Right lung (tissue), 5 donors: ENCODE results near the gene CCNB3. TPM values are rescaled to one million over a fixed set of nuclear protein-coding genes. Genes with fewer than 3 reads are reported as not detected.

Experiments used
- DNase-seq, 2 donors: peaks; one replicate each; pipeline ENCODE4 v3.0.0-alpha.2; 2013
- polyA plus RNA-seq, 5 donors: library from polyadenylated mRNA; unstranded; fragments of 120-200 nt; gene quantifications; one replicate each; pipeline versions ENCODE4 v1.2.1 to v1.2.3, GENCODE V29; 2013; ENCODE audit warnings: inconsistent platforms in 1 of 5, low replicate concordance in 1 of 5; ENCODE audit not compliant: insufficient read length in 5 of 5, insufficient read depth in 1 of 5

CCNB3 gene
- polyA plus RNA-seq, 5 donors, result 0.58 to 1.0 (median 0.65) TPM

DNA sequence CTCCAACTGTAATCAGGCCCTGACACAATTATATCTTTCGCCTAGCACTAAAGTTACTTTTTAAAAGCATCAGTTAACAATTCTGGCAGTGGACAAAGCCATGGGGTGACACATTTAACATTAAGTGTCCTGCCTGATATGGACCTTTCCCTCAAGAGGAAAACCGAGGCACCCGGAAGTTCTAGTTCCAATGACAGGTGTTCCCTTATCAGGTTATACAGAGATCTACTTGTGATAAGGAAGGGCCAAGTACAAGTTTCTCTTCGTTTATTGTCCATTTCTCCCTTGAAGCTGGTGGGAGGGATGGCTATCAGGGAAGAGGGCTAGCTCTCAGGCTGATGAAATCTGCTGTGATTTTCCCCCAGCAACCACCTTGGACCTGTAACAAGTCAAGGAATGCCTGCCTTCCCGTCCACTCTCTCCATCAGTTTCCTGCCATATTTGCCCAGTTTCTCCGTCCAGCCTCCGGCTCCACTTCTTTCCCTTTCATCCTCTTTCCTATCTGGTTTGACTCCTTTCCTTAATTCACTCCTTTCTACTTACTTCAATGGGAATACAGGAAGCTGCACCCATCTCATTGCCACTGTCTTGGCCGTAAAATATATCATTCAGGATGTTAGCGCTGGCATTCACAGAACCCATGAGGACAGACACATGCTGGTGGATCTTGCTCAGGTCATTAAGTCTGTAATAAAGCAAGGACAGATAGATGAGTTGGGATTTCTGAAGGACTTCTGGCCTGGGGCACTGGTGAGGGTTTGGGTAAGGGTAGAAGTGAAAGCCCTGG is 171.1 kb downstream of the CCNB3 start:
- DNase-seq, result no peak

DNA sequence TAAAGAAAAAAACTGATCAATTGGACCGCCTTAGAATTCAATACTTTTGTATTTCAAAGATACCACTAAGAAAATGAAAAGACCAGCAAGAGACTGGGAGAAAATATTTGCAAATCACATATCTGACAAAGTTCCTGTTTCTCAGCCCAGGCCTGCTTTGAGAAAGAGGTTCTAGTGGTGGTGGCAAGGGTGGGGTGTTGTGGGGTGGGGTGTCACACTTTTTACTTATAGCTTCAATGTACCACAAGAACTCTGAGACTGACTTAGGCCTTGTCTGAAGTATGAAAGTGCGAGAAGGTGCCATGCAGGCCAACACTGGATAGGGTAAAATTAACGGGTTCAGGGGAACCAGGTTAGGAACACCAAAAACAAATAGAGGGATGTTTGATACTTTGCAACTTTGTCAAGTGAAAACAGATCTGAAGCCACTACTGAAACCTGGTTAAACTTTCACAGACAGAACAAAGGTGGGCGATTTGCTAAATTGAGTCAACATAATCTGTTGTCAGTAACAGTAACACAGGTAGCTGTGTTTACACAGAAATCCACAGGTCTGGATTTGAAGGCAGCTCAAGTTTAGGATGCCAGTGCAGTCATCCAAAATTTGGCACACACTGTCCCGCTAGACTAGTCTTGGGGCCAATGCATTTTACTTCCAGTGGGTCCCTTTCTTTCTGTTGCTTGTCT is 177.3 kb downstream of the CCNB3 start:
- DNase-seq, result no peak

DNA sequence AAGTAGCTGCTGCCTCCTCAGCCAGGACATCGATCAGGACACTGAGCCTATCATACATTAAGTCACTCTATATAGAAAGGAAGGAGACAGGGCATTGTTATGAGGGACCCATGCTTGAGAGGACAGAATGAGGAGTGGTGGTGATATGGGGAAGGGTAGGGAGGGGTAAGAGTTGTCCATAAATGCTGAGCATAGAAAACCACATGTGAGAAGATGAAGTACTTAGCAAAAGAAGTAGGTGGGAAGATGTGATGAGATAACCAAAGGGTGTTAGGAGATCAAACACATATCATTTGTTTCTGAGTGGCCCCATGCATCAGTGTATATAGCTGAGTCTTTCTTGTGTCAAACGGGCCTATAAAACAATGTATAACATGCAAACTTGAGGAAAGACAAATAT is 182.0 kb downstream of the CCNB3 start:
- no peak for DNase-seq

DNA sequence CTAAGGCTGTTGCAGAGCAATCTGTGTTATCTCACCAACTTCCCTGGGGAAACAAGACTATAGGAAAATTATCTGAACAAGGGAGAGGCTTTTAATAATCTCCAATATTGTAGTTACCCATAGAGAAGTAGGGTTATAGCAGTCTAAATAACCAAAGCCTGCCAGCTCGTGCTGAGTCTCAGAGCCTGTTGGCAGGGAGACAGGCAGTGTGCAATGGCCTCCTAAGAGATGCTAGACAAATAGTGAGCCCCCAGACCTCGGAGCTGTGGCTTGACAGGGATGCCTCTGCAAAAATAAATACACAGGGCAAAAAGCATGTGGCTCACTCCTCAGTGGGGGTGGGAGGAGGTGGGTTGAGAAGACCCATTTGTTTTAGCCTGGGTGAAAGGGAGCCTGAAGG is 189.3 kb downstream of the CCNB3 start:
- no peak for DNase-seq

Other genes with a start within 250 kb of the CCNB3 start
- under 1 TPM in 1 of 5 donors, not detected in 4; 0.14 TPM for gene AKAP4, start 3.8 kb upstream of the CCNB3 start, polyA plus RNA-seq